Islet of Langerhans (tissue), 1 donor: ENCODE results near the gene NOC2L.

Source experiments
- FAIRE-seq: peaks from one replicate; lab custom pipeline; 2011; peaks lifted over from hg19 to GRCh38; lab: Jason Lieb, UNC

NOC2L gene

DNA sequence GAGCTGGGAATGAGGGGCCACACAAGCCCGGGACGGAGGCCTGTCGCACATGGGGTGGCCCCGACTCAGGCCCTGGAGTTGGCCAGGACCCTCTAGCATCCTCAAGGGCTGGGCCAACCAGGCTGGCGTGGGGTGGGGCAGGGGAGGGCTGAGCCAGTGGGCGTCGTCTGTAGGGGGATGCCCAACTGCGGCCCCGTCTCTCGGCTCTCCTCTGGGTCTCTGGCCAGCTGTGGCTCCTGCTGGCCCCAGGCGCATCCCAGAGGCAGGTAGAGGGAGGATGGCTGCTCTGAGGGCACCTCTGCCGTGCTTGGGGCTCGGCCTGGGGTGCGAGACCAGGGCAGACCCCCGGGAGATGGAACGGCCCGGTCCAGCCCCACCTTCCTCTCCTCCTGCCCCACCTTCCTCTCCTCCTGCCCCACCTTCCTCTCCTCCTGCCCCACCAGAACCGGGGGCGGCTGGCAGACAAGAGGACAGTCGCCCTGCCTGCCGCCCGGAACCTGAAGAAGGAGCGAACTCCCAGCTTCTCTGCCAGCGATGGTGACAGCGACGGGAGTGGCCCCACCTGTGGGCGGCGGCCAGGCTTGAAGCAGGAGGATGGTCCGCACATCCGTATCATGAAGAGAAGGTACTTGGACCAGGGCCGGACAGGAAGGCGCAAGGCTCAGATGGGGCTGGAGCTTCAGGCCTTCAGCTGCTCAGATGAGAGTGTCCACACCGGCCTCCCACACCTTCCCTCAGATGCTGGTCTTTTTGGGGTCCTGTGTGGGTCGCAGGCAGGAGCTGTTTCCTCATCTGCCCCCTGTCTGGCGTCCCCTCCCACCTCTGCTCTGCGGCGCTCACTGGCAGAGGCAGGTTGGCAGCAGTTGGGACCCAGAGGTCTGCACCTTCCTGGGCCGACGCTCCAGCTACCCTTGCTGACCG, 29.1 kb downstream of the NOC2L start:
- no peak for FAIRE-seq

- no peak for FAIRE-seq
Measured at GRCh38 chr1:928825-929661, 30.0 kb downstream of the NOC2L start.

- FAIRE-seq: no peak
Measured at GRCh38 chr1:927748-928147, 31.3 kb downstream of the NOC2L start.

DNA sequence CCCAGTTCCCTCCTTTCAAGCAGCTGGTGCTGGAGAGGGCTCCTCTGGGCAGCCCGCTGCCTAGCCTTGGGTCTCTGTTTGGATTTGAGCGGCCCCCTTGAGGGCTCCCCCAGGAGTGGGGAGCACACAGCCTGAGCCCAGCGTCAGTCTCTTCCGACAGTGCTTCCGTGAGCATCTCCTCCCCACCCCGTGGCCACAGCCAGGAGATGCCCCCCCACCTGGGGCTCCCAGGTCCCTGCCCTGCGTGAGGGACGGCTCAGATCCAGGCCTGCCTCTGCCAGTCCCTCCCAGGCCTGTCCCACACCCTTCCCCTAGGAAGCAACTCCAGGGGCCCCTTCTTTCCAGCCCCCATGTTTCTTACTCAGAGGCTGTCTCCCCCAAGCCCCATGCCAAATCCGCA, 31.8 kb downstream of the NOC2L start:
- FAIRE-seq: no peak

- no peak for FAIRE-seq
Measured at GRCh38 chr1:925561-926421, 33.3 kb downstream of the NOC2L start.

GRCh38 chr1:924656-925560, 34.1 kb downstream of the NOC2L start:
- FAIRE-seq: no peak

- FAIRE-seq: no peak
Measured at GRCh38 chr1:923991-924655, 34.9 kb downstream of the NOC2L start.

GRCh38 chr1:923131-923990, 35.7 kb downstream of the NOC2L start, which contains the start of gene SAMD11:
SAMD11 (plus strand) TSS chr1:923923; CDS start chr1:924432, 509 bp downstream.
- FAIRE-seq: no peak

DNA sequence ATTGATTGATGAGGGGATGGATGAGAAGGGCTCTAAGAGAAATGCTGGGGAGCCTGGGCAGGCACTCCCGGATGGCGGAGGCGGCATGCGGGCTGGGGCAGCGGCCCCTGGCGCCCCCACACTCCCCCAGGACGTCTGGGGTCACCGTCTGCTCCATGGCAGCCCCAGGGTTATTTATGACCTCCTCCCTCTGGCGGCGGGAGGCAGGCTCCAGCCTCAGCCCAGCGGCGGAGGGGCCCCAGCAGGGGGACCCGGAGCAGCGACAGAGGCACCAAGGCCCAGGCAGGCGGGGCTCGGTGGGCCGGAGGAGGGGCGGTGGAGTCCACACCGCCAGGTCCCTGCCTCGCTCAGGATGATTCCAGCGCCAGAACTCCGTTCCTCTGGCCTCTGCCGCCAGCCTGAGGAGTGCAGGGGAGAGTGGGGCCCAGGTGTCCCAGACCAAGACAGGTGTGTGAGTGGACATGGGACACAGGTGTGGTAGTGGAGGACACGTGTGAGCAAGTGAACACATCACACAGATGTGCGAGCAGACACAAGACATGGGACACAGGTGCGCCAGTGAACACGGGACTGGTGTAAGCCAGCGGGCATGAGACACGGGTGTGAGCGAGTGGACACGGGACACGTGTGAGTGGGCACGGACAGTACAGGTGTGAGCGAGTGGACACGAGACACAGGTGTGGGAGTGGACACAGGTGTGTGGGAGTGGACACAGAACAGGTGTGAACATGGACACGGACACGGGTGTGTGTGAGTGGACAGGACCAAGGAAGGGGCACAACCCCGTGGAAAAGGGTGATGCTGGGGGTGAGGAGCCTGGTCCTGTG, 37.8 kb downstream of the NOC2L start:
- no peak for FAIRE-seq

DNA sequence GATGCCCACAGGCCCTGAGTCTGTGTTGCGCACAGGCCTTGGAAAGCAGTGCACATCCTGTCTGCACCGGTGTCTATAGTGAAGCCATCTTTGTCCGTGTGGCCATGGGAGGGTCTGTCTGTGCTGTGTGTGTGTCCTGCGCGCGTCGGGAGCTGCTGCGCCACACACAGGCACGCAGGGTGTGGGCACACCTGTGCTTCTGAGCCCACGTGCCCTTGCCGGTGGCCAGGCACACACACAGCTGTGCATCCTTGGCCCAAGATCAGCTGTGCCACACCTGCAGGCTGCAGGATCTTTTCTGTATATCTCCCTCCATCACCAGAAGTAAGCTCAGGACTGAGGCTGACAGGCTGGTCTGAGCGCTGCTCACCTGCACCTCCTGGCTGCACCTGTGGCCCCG, 38.5 kb downstream of the NOC2L start:
- FAIRE-seq: no peak

DNA sequence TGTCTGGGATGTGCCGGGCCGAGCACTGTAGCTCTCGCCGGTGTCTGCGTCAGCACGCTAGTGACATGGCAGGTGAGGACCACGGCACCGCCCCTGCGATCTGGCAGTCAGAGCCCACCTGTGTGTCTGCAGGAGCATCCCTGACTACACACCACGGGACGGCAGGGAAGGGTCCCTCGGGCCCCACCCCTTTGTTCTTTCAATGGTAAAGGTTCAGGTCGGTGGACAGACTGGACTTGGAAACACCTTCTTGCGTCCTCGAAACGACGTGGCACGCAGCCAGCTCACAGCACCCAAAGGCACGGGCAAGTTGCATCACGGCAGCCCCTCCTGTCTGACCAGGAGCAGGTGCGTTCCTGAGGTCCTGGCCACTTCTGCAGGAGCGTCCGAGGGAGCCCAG, 39.0 kb downstream of the NOC2L start:
- no peak for FAIRE-seq

- FAIRE-seq: no peak
Measured at GRCh38 chr1:919271-919872, 39.7 kb downstream of the NOC2L start.

GRCh38 chr1:918843-919242, 40.2 kb downstream of the NOC2L start:
- FAIRE-seq: no peak

DNA sequence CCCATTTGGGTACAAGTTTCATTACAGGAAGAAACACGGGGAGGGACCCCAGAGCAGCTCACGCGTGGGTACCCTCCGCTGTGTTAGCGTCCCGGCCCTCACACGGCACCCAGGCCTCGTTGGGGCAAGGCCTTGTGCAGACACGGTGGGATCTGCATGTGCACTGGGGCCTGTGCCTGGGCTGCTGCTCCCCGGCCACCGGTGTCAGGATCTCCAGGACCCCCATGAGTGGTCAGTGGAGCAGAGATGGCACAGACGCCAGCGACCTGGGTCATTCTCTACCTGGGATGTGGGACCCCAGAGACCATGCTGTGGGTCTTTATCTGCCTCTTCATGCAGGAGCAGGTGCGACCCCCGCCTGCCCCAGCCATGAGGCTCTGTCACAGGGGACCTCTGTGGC, 40.7 kb downstream of the NOC2L start:
- no peak for FAIRE-seq

DNA sequence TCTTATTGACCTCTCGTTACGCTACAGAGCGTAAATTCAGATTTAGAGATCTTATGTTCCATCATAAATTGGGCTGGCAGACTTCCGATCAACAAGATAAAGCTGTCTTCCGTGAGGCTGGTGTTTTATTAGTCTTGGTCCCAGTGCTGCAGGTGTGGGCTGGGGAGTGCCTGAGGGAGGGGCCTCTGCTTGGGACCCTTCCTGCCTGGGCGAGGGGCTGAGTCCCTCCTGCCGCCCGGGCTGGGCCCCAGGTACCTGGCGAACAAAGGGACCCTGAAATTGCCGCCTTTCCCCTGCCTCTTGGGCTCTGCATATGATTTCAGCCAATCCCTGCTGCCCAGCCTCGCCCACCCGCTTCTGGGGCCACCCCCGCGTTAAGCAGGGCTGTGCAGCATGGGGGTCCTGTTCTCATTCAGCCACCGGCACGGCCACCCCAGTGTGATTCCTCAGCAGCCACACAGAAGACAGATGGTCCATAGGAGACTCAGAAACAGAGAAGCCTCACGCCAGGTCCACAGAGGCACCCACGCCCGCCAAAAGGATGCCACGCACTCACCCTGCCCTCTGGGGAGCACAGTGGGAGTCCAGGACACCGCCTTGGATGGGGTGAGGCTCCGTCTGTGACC, 41.5 kb downstream of the NOC2L start:
- no peak for FAIRE-seq

DNA sequence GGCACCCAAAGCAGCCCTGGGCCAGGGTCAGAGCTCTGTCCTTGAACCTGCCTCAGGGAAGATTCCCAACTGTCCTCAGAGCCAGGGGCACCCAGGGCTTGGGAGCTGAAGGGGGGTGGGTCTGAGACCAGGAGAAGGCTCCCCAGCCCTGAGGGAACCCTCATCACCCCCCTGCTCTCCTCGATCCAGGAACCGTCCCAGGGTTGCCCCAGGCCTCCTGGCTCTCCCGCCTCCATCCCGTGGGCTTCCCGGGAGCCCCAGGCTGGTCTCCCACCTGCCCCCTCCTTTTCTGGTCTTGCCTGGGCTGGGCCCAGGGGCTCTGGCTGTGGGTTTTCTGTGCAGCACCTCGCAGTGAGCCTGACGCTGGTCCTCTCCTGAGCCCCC, 42.0 kb downstream of the NOC2L start:
- no peak for FAIRE-seq

DNA sequence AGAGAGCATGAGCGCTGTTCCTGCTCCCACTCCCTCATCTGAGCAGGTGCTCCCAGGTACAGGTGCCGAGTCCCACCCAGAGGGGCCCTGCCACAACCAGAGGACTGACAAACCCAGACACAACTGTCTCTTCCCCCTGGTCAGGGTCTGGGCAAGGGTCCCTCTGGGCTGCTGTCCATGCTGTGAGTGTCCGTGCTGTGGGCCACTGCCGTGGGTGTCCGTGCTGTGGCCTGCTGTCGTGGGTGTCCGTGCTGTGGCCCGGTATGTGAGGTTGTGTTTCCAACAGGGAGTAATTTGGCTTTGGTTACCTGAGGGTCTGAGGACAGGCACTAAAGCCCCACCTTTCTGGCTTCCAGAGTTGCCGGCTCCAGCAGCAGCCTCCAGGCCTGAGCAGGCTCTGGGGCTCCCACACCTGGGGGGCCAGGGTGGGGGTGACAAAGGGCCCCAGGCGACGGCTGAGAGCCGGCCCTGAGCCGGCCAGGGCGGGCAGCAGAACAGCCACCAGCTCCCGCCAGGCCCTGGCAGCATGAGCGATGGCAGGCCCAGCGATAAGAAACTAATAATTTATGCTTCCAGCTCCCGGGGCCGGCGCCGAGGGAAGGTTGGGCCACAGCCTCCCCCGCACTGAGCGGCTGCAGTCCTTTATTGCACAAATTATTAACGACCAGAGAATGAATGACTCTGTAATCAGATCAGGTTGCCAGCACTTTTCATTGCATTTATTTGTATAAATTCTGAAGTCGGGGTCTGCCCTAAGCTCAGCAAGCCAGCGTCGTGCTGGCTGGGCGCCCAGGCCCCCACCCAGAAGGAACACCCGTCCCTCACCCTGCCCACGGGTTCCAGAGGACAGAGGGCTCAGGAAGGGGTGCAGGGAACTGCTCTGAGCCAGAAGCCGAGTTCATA, 42.6 kb downstream of the NOC2L start:
- FAIRE-seq: no peak
